ENCODE results near the gene SEMA6B.
"Not testable (repeated sequence)": the region's sequence is repeated elsewhere in the genome, so short reads cannot be mapped to it uniquely, and the experiment has no call there.

The SEMA6B gene

GRCh38 chr19:4542896-4543841 is 16.3 kb downstream of the SEMA6B start:
- DNase-seq = no peak

GRCh38 chr19:4541806-4542145 is 17.7 kb downstream of the SEMA6B start:
- not testable (repeated sequence) for DNase-seq

GRCh38 chr19:4541114-4541805 is 18.2 kb downstream of the SEMA6B start:
- no peak for DNase-seq

GRCh38 chr19:4539693-4540581 is 19.5 kb downstream of the SEMA6B start, which contains the start of gene LRG1:
LRG1 (minus strand) TSS chr19:4540036; CDS start chr19:4540013, 23 bp downstream.
- DNase-seq = no peak

- no peak for DNase-seq
These were observed 20.3 kb downstream of the SEMA6B start for GRCh38 chr19:4539169-4539692.

- DNase-seq = no peak
These were observed 20.9 kb downstream of the SEMA6B start for GRCh38 chr19:4538601-4538954.

- no peak for DNase-seq
These were observed 21.4 kb downstream of the SEMA6B start for GRCh38 chr19:4537953-4538600.

GRCh38 chr19:4536798-4537197 is 22.7 kb downstream of the SEMA6B start:
- DNase-seq = no peak

- DNase-seq = peak; percentile 60 to 77
These were observed 24.4 kb downstream of the SEMA6B start, which contains the start of gene PLIN5 for GRCh38 chr19:4534836-4535658. PLIN5 (minus strand) TSS chr19:4535224; CDS start chr19:4534074, 1,150 bp downstream.

- DNase-seq = no peak
These were observed 25.6 kb downstream of the SEMA6B start for GRCh38 chr19:4533835-4534424.

GRCh38 chr19:4533334-4533733 is 26.1 kb downstream of the SEMA6B start:
- DNase-seq = no peak

GRCh38 chr19:4531562-4532165 is 27.8 kb downstream of the SEMA6B start:
- no peak for DNase-seq

- DNase-seq = no peak
These were observed 29.5 kb downstream of the SEMA6B start for GRCh38 chr19:4529924-4530522.

- DNase-seq = no peak
These were observed 30.6 kb downstream of the SEMA6B start for GRCh38 chr19:4528843-4529242.

GRCh38 chr19:4527377-4527776 is 32.1 kb downstream of the SEMA6B start:
- not testable (repeated sequence) for DNase-seq

GRCh38 chr19:4525563-4526002 is 33.9 kb downstream of the SEMA6B start:
- no peak for DNase-seq

GRCh38 chr19:4524808-4525562 is 34.5 kb downstream of the SEMA6B start:
- no peak for DNase-seq

- DNase-seq = no peak
These were observed 36.0 kb downstream of the SEMA6B start for GRCh38 chr19:4523306-4524110.

All from NCI-H187 (cell line).